HL-60 (cell line): ENCODE data around the gene NHSL2.

Experiments used
- DNase-seq, 2 experiments: peaks; one replicate each; pipeline ENCODE4 v3.0.0-alpha.2; 2010 to 2020; ENCODE audit warnings: low read depth in 1 of 2, low spot score in 1 of 2
- H3K27ac ChIP-seq: fragments of 250-450 bp; sonication (Bioruptor Pico); replicated peaks from 2 replicates; pipeline ENCODE4 v1.5.1; 2020; ENCODE audit warnings: mild to moderate bottlenecking, moderate library complexity
- H3K27me3 ChIP-seq: fragments of 250-450 bp; sonication (Bioruptor Pico); 2 replicates; pipeline ENCODE4 v1.5.1; 2021; ENCODE audit warnings: mild to moderate bottlenecking, moderate library complexity; ENCODE audit not compliant: insufficient read depth, poor library complexity, severe bottlenecking
- H3K4me3 ChIP-seq: replicated peaks from 2 replicates; pipeline ENCODE4 v1.5.1; 2011; ENCODE audit warnings: mild to moderate bottlenecking, control low read depth, low read length; ENCODE audit not compliant: insufficient read depth
- CTCF ChIP-seq: IDR thresholded peaks from one replicate; pipeline ENCODE4 v1.5.1; 2011; ENCODE audit warnings: low read length, control low read depth, inconsistent platforms; ENCODE audit not compliant: insufficient read depth
- GABPA ChIP-seq: IDR thresholded peaks from 2 replicates; pipeline ENCODE4 v1.6.1; 2012; ENCODE audit warnings: low read depth
- POLR2AphosphoS5 ChIP-seq: IDR thresholded peaks from 2 replicates; pipeline ENCODE4 v1.6.1; 2012; ENCODE audit warnings: low read depth
- REST ChIP-seq: IDR thresholded peaks from 2 replicates; pipeline ENCODE4 v1.6.1; 2012; ENCODE audit warnings: low read depth; ENCODE audit not compliant: insufficient replicate concordance
- SPI1 ChIP-seq: IDR thresholded peaks from 2 replicates; pipeline ENCODE4 v1.6.1; 2012; ENCODE audit warnings: low read depth, mild to moderate bottlenecking, borderline replicate concordance

NHSL2 gene

GRCh38 chrX:71953391-71953790 lies 42.7 kb downstream of the NHSL2 start:
- no peak overlapping the region for H3K4me3 ChIP-seq
- no peak overlapping the region for H3K27ac ChIP-seq
- no peaks in the 10 kb centered on the region for H3K27me3 ChIP-seq
- no peak for TF ChIP-seq SPI1
- no peak for DNase-seq

- H3K27ac ChIP-seq = no peak overlapping the region
- no peak for TF ChIP-seq CTCF
- H3K4me3 ChIP-seq = no peak overlapping the region
- DNase-seq = no peak
- H3K27me3 ChIP-seq = no peaks in the 10 kb centered on the region
These were observed 43.3 kb downstream of the NHSL2 start for GRCh38 chrX:71953946-71954345.

- TF ChIP-seq REST (no peak), CTCF (no peak), GABPA (no peak), POLR2AphosphoS5 (no peak), SPI1 (no peak)
- H3K4me3 ChIP-seq = no peak overlapping the region
- H3K27me3 ChIP-seq = no peaks in the 10 kb centered on the region
- H3K27ac ChIP-seq = no peak overlapping the region
- no peak for DNase-seq
These were observed 43.8 kb downstream of the NHSL2 start for GRCh38 chrX:71954458-71954857.

- DNase-seq = no peak
- no peak for TF ChIP-seq GABPA
- TF ChIP-seq REST = no peak
- TF ChIP-seq CTCF = no peak
- no peak for TF ChIP-seq SPI1
- TF ChIP-seq POLR2AphosphoS5 = no peak
- Histone ChIP-seq H3K27me3 (no peaks in the 10 kb centered on the region), H3K27ac (no peak overlapping the region), H3K4me3 (no peak overlapping the region)
These were observed 45.0 kb downstream of the NHSL2 start for GRCh38 chrX:71955530-71956120.
